ENCODE data around the gene NDUFAF4. TPM values are rescaled to one million over a fixed set of nuclear protein-coding genes. Genes with fewer than 3 reads are reported as not detected.

Gene NDUFAF4
- total and polyA plus RNA-seq, 10 of the 15 experiments (the other 5 are each of a cell fraction or from before 2014, with no cell fraction given): 26.9 to 188 (median 76.9) TPM

- TF ChIP-seq, protein P1, sequence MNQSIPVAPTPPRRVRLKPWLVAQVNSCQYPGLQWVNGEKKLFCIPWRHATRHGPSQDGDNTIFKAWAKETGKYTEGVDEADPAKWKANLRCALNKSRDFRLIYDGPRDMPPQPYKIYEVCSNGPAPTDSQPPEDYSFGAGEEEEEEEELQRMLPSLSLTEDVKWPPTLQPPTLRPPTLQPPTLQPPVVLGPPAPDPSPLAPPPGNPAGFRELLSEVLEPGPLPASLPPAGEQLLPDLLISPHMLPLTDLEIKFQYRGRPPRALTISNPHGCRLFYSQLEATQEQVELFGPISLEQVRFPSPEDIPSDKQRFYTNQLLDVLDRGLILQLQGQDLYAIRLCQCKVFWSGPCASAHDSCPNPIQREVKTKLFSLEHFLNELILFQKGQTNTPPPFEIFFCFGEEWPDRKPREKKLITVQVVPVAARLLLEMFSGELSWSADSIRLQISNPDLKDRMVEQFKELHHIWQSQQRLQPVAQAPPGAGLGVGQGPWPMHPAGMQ (IDR thresholded peaks at IDR 0.05; ENCODE audit: borderline replicate concordance): no peak
- TF ChIP-seq HSF1 (IDR thresholded peaks at IDR 0.05; ENCODE audit: low read depth, low read length): no peak
These were observed 44.6 kb downstream of the NDUFAF4 start (continued) for GRCh38 chr6:96853083-96853482.

GRCh38 chr6:96852605-96853004 is 45.1 kb downstream of the NDUFAF4 start:
- intact Hi-C loops (cut with micrococcal nuclease; ENCODE audit: unreplicated experiment): no loop called here
- Histone ChIP-seq H3K9ac (ENCODE audit: control insufficient read depth, insufficient read depth, low read length) (no peak overlapping the region), H3K79me2 (ENCODE audit: control insufficient read depth, insufficient read depth, low read length) (no peaks in the 10 kb centered on the region), H3K36me3 (ENCODE audit: control insufficient read depth in 2 of 2, insufficient read depth in 2 of 2, low read length in 1 of 2) (no peaks in the 10 kb centered on the region), H3K27ac (ENCODE audit: control insufficient read depth, insufficient read depth) (no peak overlapping the region), H4K20me1 (ENCODE audit: control insufficient read depth, insufficient read depth) (no peaks in the 10 kb centered on the region), H2AFZ (ENCODE audit: control insufficient read depth, low read depth, low read length) (no peak overlapping the region), H3K9me3 (replicated peaks; ENCODE audit: control insufficient read depth, insufficient read depth, low read length) (no peaks in the 10 kb centered on the region), H3K4me2 (ENCODE audit: control insufficient read depth, insufficient read depth) (no peak overlapping the region), H3K4me3 (no peak overlapping the region), H3K27me3 (replicated peaks in 1 of 2; ENCODE audit: control insufficient read depth in 2 of 2, insufficient read depth in 2 of 2, low read length in 1 of 2) (no peaks in the 10 kb centered on the region), H3K4me1 (ENCODE audit: control insufficient read depth, insufficient read depth, low read length) (no peaks in the 10 kb centered on the region)
- ChIA-PET RAD21 (ENCODE audit: unreplicated experiment) (no interaction called here), CTCF (no interaction called here), SMC1A (ENCODE audit: uncharacterized antibody, unreplicated experiment) (no interaction called here), POLR2A (no interaction called here)
- DNase-seq (ENCODE audit: low read depth, low spot score) (no peak), FAIRE-seq (no peak), ATAC-seq (no peak)
- no TSS peak for BruUV-seq (replicated peaks)
- WGBS (ENCODE audit: insufficient coverage, insufficient replicate concordance, low lambda C conversion rate, missing lambda C conversion rate): 63% methylated on average over 3 of the region's 3 CpGs
- in situ Hi-C loops (cut with MboI): no loop called here
- TF ChIP-seq POU2F2 (IDR thresholded peaks at IDR 0.05; ENCODE audit: borderline replicate concordance, low read depth, low read length): no peak
- no peak for TF ChIP-seq E2F4 (IDR thresholded peaks at IDR 0.05; ENCODE audit: low read depth, low read length)
- no peak for TF ChIP-seq KDM1A (IDR thresholded peaks at IDR 0.05; ENCODE audit: borderline replicate concordance)
- no peak for TF ChIP-seq SPI1 (IDR thresholded peaks at IDR 0.05; ENCODE audit: borderline replicate concordance, insufficient read depth, low read depth, low read length)
- no peak for TF ChIP-seq PAX5 (IDR thresholded peaks at IDR 0.05; ENCODE audit: borderline replicate concordance, low read depth, low read length)
- no peak for TF ChIP-seq WRNIP1 (IDR thresholded peaks at IDR 0.05; ENCODE audit: borderline replicate concordance, low read depth, low read length)
- TF ChIP-seq KAT2A (conservative IDR thresholded peaks at IDR 0.05; ENCODE audit: control insufficient read depth, low read depth, low read length): no peak
- TF ChIP-seq TCF12 (IDR thresholded peaks at IDR 0.05; ENCODE audit: low read depth, low read length): no peak
- TF ChIP-seq FOXK2 (IDR thresholded peaks at IDR 0.05): no peak
- TF ChIP-seq ESRRA (IDR thresholded peaks at IDR 0.05; ENCODE audit: low read length): no peak
- no peak for TF ChIP-seq ZNF687 (IDR thresholded peaks at IDR 0.05)
- TF ChIP-seq ATF2 (IDR thresholded peaks at IDR 0.05; ENCODE audit: low read length): no peak

Data from GM12878 (cell line).